H1 (cell line): ENCODE data around the gene GPC1.

Experiments used
- CBX5 ChIP-seq: fragments of 300-800, 300-1000 bp; sonication (generic); IDR thresholded peaks from 2 replicates; pipeline ENCODE4 v1.7.1; 2016; ENCODE audit warnings: antibody characterized with exemption, low read length, low read depth
- CTCF ChIP-seq, 3 experiments: IDR thresholded peaks; 1 replicate in 2 of 3; 2 replicates in 1 of 3; pipeline versions ENCODE4 v1.5.1 to v1.6.1; 2011; ENCODE audit warnings: low read length in 3 of 3, mild to moderate bottlenecking in 3 of 3, inconsistent platforms in 2 of 3, low read depth in 1 of 3, moderate library complexity in 1 of 3; ENCODE audit not compliant: insufficient read depth in 1 of 3; ENCODE audit errors: control extremely low read depth in 1 of 3
- EZH2 ChIP-seq: fragments of 200-600 bp; sonication (generic); IDR thresholded peaks from 2 replicates; pipeline ENCODE4 v1.7.1; 2012; ENCODE audit warnings: low read depth, mild to moderate bottlenecking, moderate library complexity, low read length, inconsistent platforms; ENCODE audit not compliant: severe bottlenecking
- POLR2A ChIP-seq, 2 experiments: IDR thresholded peaks; 1 replicate in 1 of 2; 2 replicates in 1 of 2; pipeline ENCODE4 v1.6.1; 2011; ENCODE audit warnings: low read depth in 2 of 2, low read length in 2 of 2, mild to moderate bottlenecking in 2 of 2; ENCODE audit errors: control extremely low read depth in 1 of 2
- SIN3A ChIP-seq, 2 experiments: IDR thresholded peaks in 1 of 2; conservative IDR thresholded peaks in 1 of 2; 2 replicates each; pipeline ENCODE4 v1.6.1; 2011 to 2012; ENCODE audit warnings: low read length in 2 of 2, improper control_type of control experiment in 1 of 2, low read depth in 1 of 2, mild to moderate bottlenecking in 1 of 2
- SIRT6 ChIP-seq: IDR thresholded peaks from one replicate; pipeline ENCODE4 v1.7.1; 2012; ENCODE audit warnings: low read length, inconsistent platforms
- SP2 ChIP-seq: IDR thresholded peaks from 2 replicates; pipeline ENCODE4 v1.6.1; 2012; ENCODE audit warnings: mild to moderate bottlenecking, low read length, inconsistent platforms
- TAF1 ChIP-seq: IDR thresholded peaks from 2 replicates; pipeline ENCODE4 v1.6.1; 2011; ENCODE audit warnings: mild to moderate bottlenecking, low read depth, low read length
- TCF12 ChIP-seq: IDR thresholded peaks from 2 replicates; pipeline ENCODE4 v1.6.1; 2011; ENCODE audit warnings: low read depth, mild to moderate bottlenecking, low read length
- YY1 ChIP-seq: IDR thresholded peaks from 2 replicates; pipeline ENCODE4 v1.6.1; 2011; ENCODE audit warnings: low read depth, mild to moderate bottlenecking, low read length

GRCh38 chr2:240413813-240414429 is 21.5 kb upstream of the GPC1 start:
- no peak for TF ChIP-seq TAF1
- TF ChIP-seq SIRT6 = no peak
- TF ChIP-seq POLR2A (IDR thresholded peaks at IDR 0.05; ENCODE audit: control extremely low read depth in 1 of 2, low read depth in 2 of 2, low read length in 2 of 2) = no peak
- TF ChIP-seq EZH2 = no peak
- TF ChIP-seq YY1 = no peak
- no peak for TF ChIP-seq SIN3A (conservative IDR thresholded peaks at IDR 0.05 in 1 of 2, IDR thresholded peaks at IDR 0.05 in 1 of 2; ENCODE audit: low read depth in 1 of 2, low read length in 2 of 2)
- TF ChIP-seq SP2 = no peak
- TF ChIP-seq CBX5 = no peak
- TF ChIP-seq CTCF (IDR thresholded peaks at IDR 0.05; ENCODE audit: control extremely low read depth in 1 of 3, insufficient read depth in 1 of 3, low read depth in 1 of 3, low read length in 3 of 3) = no peak
- no peak for TF ChIP-seq TCF12
